ENCODE data around the gene UNC5C. TPM values are rescaled to one million over a fixed set of nuclear protein-coding genes. Genes with fewer than 3 reads are reported as not detected.

Gene UNC5C
- total RNA-seq, 1 experiment from 2014 or later: 8.2 TPM

DNA sequence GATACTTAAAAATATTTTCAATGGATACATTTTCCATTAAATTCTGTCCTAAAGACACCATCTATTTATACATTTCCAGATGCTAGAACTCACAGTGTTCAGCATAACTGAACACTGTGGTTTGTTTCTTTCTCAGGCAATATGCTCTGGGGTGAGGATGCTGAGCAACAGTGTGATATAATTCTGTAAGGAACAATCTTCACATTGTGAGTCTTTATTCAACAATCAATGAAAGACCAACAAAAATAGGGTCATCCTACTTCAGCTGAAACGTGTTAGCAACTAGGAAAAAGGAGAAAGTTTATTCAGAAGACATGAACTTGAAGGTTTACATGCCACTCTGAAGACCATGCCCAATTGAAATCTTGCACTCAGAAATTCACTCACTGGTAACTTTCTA, 284.8 kb downstream of the UNC5C start:
- TF ChIP-seq REST (IDR thresholded peaks at IDR 0.05; ENCODE audit: insufficient read depth in 1 of 2, low read depth in 2 of 2, low read length in 1 of 2): no peak
- H3K9me3 ChIP-seq (ENCODE audit: control insufficient read depth, insufficient read depth, low read depth, low read length): no peaks in the 10 kb centered on the region
- no TSS peak for BruUV-seq (replicated peaks)
- H3K27me3 ChIP-seq (ENCODE audit: control insufficient read depth, insufficient read depth, low read length): no peaks in the 10 kb centered on the region
- intact Hi-C loops (cut with micrococcal nuclease; ENCODE audit: unreplicated experiment) (no loop called here), in situ Hi-C loops (cut with HindIII; ENCODE audit: low pct_unique_long_range_greater_than_20kb, low sequenced_read_pairs) (no loop called here)
- no peaks in the 10 kb centered on the region for H3K36me3 ChIP-seq (ENCODE audit: control insufficient read depth, insufficient read depth, low read length)
- ChIA-PET CTCF (no interaction called here), POLR2A (no interaction called here)
- H3K27ac ChIP-seq (ENCODE audit: low read length): no peak overlapping the region
- no peaks in the 10 kb centered on the region for H3K4me1 ChIP-seq (ENCODE audit: control insufficient read depth, insufficient read depth, low read length)
- DNase-seq (ENCODE audit: low read depth, low spot score) (no peak), ATAC-seq (no peak)
- no peak overlapping the region for H3K4me3 ChIP-seq (ENCODE audit: low read depth in 2 of 2, low read length in 2 of 2)

- ATAC-seq (no peak), DNase-seq (ENCODE audit: low read depth, low spot score) (no peak)
- H3K9me3 ChIP-seq (ENCODE audit: control insufficient read depth, insufficient read depth, low read depth, low read length): no peaks in the 10 kb centered on the region
- intact Hi-C loops (cut with micrococcal nuclease; ENCODE audit: unreplicated experiment): no loop called here
- BruUV-seq (replicated peaks): no TSS peak
- no peaks in the 10 kb centered on the region for H3K36me3 ChIP-seq (ENCODE audit: control insufficient read depth, insufficient read depth, low read length)
- in situ Hi-C loops (cut with HindIII; ENCODE audit: low pct_unique_long_range_greater_than_20kb, low sequenced_read_pairs): no loop called here
- H3K4me3 ChIP-seq (ENCODE audit: low read depth in 2 of 2, low read length in 2 of 2): no peak overlapping the region
- no peak overlapping the region for H3K27ac ChIP-seq (ENCODE audit: low read length)
- ChIA-PET CTCF (no interaction called here), POLR2A (no interaction called here)
- no peak for TF ChIP-seq SIN3A (IDR thresholded peaks at IDR 0.05; ENCODE audit: borderline replicate concordance, insufficient read depth, low read depth, low read length)
- no peak for TF ChIP-seq TCF7L2 (IDR thresholded peaks at IDR 0.05; ENCODE audit: low read depth, low read length)
- no peaks in the 10 kb centered on the region for H3K4me1 ChIP-seq (ENCODE audit: control insufficient read depth, insufficient read depth, low read length)
- H3K27me3 ChIP-seq (ENCODE audit: control insufficient read depth, insufficient read depth, low read length): no peaks in the 10 kb centered on the region
Observed at GRCh38 chr4:95263391-95263790, 285.4 kb downstream of the UNC5C start.

DNA sequence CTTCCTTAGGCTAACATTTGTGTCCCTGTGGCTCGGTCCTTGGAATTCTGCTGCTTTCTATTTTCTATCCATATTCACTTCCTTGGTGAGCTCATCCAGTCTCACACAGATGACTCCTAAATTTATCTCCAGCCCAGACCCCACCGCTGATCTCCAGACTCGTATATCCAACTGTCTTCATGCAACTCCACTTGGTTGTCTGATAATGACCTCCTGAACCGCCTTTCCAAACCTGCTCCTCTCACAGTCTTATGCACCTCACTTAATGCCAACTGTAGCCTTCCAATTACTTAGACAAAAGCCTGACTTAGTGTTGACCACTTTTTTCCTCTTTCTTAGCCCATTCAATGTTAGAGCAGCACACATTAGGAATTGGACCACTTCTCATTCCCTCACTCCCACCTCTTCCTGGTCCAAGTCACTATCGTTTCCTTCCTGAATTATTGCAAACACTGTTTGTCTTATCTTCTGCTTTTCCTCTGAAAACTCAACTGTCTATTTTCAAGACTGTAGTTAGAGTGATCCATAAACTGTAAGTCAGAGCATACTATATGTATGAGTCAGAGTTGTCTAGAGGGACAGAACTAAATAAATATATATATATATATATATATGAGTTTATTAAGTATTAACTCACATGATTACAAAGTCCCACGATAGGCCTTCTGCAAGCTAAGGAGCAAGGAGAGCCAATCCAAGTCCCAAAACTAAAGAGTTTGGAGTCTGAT, 292.5 kb downstream of the UNC5C start:
- Histone ChIP-seq H3K4me1 (ENCODE audit: control insufficient read depth, insufficient read depth, low read length) (peaks cover 4% of the 10 kb centered on the region; the same call in 1 of the 2 replicates), H3K36me3 (ENCODE audit: control insufficient read depth, insufficient read depth, low read length) (no peaks in the 10 kb centered on the region), H3K9me3 (ENCODE audit: control insufficient read depth, insufficient read depth, low read depth, low read length) (no peaks in the 10 kb centered on the region), H3K27ac (ENCODE audit: low read length) (no peak overlapping the region), H3K4me3 (ENCODE audit: low read depth in 2 of 2, low read length in 2 of 2) (no peak overlapping the region), H3K27me3 (ENCODE audit: control insufficient read depth, insufficient read depth, low read length) (no peaks in the 10 kb centered on the region)
- intact Hi-C loops (cut with micrococcal nuclease; ENCODE audit: unreplicated experiment): no loop called here
- no peak for ATAC-seq
- in situ Hi-C loops (cut with HindIII; ENCODE audit: low pct_unique_long_range_greater_than_20kb, low sequenced_read_pairs): no loop called here
- no TSS peak for BruUV-seq (replicated peaks)
- TF ChIP-seq, protein P1, sequence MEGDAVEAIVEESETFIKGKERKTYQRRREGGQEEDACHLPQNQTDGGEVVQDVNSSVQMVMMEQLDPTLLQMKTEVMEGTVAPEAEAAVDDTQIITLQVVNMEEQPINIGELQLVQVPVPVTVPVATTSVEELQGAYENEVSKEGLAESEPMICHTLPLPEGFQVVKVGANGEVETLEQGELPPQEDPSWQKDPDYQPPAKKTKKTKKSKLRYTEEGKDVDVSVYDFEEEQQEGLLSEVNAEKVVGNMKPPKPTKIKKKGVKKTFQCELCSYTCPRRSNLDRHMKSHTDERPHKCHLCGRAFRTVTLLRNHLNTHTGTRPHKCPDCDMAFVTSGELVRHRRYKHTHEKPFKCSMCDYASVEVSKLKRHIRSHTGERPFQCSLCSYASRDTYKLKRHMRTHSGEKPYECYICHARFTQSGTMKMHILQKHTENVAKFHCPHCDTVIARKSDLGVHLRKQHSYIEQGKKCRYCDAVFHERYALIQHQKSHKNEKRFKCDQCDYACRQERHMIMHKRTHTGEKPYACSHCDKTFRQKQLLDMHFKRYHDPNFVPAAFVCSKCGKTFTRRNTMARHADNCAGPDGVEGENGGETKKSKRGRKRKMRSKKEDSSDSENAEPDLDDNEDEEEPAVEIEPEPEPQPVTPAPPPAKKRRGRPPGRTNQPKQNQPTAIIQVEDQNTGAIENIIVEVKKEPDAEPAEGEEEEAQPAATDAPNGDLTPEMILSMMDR (IDR thresholded peaks at IDR 0.05): no peak
- no peak for TF ChIP-seq POLR2AphosphoS5 (IDR thresholded peaks at IDR 0.05; ENCODE audit: low read depth, low read length)
- ChIA-PET CTCF (no interaction called here), POLR2A (no interaction called here)
- no peak for DNase-seq (ENCODE audit: low read depth, low spot score)

Measured in Panc1 (cell line).